Kidney glomerular epithelial cell (primary cell): ENCODE data around the gene TM4SF4.

Experiments
- DNase-seq: peaks from one replicate; lab custom pipeline; 2025; lab: John Stamatoyannopoulos, UW

Gene TM4SF4

DNA sequence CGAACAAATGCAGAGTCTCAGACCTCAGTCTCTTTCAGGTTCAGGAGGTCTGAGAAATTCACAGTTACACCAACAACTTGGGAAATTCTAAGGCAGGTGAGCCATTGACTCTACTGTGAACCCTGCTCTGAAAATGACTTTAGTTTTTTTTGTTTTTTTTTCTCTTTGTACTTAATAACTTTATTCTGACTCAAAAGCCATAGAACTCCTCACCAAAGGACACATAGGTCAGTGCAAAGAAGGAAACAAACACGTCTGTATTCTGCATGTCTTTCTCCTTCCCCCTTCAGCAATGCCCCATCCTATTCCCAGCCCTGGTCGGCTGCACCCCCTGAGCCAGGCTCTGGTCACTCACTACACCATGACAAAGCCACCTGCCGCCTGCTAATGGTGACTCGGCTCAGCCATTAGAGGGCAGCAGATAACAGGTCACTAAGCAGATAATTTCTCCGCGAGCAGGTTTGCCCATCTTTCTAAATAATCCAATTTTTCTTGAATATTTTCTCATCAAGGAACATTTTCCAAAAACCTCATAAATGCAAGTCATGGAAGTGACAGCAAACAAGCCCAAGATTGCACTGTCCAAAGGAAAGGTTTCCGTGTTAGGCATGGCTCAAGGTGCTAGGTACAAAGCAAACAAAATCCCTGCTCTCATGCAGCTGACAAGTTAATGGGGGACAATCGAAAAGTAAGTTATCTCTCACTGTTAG, 37.7 kb downstream of the TM4SF4 start:
- DNase-seq = peak; percentile 43

GRCh38 chr3:149514471-149514870, 40.0 kb downstream of the TM4SF4 start:
- no peak for DNase-seq

DNA sequence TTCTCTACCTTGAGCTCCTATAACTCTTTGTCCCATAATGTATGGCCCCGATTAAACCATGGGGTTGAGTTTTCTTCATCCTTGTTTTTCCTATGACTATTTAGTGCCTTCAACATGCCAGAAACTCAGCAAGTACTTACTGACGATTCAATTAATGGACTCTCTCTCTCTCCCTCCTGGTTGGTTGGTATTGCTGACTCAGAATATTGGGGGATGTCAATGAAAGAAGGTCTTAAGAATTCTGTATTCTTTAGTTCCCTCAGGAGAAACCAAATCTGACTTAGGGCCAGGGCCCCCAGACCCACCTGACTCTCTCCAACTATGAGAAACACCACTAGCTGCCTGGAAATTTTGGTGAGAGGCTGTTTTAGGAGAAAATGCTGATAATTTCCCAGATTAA, 40.8 kb downstream of the TM4SF4 start:
- DNase-seq = no peak

GRCh38 chr3:149516920-149517319, 42.4 kb downstream of the TM4SF4 start:
- DNase-seq = no peak

DNA sequence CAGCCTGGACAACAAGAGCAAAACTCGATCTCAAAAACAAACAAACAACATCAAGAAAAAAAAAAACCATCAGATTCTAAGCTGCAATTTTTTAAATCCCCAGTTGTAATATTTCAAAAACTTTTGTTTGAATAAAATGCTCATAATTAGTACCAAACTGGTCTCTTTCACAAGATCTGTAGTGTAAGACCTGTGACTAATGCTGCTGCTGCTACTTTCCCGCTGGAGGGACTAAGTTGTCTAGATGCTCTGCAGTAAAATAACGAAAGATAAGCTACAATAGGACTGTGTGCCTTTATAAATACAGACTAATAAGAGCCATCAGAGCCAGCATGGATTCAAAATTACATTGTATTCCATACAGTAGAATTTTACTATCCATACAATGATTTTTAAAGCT, 45.4 kb downstream of the TM4SF4 start:
- no peak for DNase-seq

DNA sequence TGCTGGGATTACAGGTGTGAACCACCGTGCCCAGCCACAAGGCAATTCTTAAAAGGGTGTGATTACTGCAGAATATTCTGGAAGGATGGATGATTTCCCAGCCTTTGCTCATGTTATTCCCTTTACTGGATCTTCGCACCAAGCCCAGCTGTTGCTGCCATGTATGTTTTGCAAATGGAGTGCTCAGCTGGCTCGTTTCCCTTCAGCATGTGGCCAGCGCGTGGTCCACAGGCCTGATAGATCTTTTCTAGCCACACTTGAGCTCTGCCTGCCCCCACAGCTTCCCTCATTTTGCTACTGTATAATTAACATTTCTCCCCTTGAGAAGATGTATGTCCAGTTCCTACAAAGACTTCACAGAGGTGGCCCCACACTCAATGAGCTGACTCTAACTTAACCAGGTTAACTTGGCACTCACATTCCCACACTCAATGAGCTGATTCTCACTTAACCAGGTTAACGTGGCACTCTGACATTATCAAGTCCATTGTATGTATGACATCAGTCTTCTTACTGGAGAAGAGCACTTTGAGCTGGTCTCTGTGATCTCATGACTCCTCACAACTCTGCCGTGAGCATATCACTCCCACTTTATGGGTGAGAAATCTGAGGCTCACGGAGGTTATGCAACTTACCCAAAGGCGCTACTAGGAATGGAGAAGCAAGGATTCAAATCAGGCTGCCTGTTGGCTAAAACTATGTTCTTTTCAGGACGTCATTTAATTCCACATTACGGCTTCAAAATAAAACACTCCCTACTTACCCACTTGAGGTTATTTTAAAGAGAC, 49.2 kb downstream of the TM4SF4 start:
- DNase-seq = no peak

DNA sequence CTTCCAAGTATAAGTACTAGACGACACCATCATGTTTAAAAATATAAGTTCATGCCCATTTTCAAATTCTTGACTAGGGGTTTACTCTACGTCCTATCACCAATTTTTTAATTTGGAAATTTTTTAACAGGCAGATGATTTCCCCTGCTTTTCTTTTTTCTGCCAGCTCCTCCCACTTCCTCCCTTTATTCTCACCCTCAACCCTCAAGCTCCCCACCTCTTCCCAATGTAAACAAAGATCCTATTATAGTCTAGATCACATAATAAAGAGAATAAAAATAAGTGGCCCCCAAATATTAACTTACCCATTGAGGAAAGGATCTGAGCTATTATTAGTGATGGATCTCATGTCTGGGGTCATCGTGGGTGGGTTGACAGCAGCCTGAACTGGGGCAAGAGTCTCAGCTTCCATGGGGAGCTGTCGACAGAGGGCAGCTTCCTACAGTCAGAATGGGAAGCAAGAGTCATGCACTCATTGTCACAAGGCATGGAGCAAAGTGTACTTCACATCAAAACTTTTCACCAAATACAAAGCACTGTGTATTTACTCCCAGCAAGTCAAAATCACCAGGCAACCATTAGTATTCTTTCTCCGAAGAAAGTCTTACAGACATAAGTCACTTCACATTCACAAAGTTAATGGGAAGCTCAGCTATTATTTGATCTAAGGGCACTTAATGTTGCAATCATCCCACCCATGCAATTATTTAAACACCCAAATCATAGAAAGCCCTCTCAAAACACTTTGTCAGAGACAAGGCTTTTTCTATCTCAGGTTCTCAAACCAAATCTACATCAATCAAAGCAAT, 53.2 kb downstream of the TM4SF4 start:
- DNase-seq = peak; percentile 11

DNA sequence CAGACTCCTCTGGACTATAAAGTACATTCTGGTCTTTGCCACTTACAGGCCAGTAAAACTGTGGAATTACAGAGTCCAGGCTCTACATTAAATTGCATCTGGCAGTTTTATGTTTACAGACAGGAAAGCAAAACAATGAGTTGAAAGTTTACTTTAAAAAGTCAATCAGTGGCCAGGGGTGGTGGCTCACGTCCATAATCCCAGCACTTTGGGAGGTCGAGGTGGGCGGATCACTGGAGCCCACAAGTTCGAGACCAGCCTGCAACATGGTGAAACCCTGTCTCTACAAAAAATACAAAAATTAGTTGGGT, 53.8 kb downstream of the TM4SF4 start:
- DNase-seq = no peak

- DNase-seq = no peak
Measured at GRCh38 chr3:149529099-149529498, 54.6 kb downstream of the TM4SF4 start.

GRCh38 chr3:149532489-149533180, 58.1 kb downstream of the TM4SF4 start:
- no peak for DNase-seq

DNA sequence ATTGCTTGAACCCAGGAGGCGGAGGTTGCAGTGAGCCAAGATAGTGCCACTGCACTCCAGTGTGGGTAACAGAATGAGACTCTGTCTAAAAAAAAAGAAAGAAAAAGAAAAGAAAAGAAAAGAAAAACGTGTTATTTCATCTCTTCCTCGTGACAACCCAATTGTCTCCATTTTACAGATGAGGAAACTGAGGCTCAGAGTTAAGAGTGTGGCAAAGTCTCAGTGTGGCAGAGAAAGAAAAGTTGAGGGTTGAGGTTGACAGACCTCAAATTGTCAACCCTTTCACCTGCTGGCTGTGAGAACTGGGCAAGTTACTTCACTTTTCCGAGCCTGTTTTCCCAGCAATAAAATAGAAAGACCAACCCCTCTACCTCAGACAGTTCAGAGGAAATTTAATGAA, 59.6 kb downstream of the TM4SF4 start:
- no peak for DNase-seq

GRCh38 chr3:149534671-149535332, 60.3 kb downstream of the TM4SF4 start:
- DNase-seq = no peak

DNA sequence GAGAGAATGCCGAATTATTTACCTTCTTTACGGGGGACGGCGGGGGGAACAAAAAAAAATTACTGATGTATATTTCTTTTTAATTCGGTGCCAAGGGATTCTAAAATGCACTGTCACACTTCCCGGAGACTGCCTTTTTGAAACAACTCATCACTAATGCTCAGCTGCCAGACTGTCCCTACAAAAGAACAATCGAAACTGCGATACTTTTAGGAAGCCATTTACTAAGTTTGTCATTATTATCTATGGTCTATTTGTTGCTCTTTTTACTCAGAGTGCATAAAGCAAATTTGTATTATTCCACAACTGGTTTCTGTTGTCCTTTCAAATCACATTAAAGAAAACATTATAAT, 60.8 kb downstream of the TM4SF4 start:
- DNase-seq = no peak

DNA sequence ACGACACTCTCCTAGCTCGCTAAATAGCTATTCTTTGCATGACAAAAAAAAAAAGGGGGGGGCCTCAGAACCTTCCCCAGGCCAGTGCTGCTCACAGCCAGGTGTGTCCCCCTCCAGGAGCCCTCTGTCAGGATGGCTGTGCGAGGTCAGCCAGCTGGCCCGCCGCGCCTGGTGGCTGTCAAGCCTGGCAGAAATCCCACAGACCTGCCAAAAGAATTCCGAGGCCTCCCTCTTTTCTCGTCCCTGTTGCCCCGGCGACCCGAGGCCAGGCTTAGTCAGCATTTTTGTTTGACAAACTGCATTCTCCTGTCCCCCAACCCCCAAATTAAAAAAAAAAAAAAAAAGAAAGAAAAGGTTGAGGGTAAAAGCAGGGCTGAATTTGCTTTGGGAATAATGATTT, 61.9 kb downstream of the TM4SF4 start:
- DNase-seq = peak; percentile 35

GRCh38 chr3:149538371-149538770, 63.9 kb downstream of the TM4SF4 start:
- no peak for DNase-seq

DNA sequence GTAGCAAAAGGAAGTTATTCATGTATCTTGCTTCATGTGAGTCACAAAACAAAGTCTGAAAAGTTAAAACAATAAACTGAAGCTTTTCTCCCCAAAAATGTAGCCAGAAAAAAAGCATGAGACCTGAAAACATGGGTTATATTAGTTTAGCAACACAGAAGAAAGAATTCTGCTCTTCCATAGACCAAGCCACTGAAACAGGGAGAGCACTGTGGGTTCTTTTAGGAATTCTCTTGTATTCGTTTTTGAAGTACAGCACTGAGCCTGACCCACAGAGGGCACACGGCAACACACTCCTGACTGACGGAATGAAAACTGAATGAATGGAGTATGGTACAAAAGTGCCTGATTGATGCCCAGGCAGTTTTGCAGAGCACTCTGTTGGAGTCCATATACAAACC, 66.6 kb downstream of the TM4SF4 start:
- DNase-seq = peak; percentile 62

GRCh38 chr3:149542375-149543312, 68.1 kb downstream of the TM4SF4 start:
- DNase-seq = peak; percentile 98

DNA sequence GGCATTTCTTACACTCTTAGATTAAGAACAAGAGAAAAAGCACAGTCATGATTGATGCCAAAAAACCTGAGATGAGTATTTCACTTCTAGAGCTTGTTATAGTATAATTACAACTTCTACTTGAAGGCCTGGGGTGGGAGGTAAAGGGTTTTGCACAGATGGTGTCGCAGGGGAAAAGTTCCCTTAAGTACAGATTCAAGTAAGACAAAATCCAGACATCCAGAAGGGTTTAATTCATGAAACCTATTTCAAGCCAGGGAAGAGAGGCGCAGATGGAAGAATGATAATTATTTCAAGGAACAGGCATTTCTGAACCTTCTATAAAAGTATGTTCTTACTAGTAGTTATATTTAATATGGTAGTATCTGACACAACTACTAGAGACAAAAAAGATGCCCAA, 70.6 kb downstream of the TM4SF4 start:
- no peak for DNase-seq

DNA sequence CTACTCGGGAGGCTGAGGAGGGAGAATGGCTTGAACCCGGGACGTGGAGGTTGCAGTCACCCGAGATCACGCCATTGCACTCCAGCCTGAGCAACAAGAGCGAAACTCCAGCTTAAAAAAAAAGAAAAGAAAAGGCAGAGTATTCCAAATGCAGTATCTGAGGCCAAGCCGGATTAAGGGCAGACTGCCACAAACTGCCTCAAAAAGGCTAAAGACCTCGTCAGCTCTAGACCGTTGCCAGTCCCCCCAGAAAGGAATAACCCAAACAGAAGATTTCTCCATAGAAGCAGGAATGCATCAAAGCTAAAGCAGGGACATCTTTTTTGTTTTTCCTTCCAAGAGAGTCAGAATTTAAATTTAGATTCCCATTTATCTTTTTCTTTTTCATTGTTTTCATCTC, 72.9 kb downstream of the TM4SF4 start:
- no peak for DNase-seq

DNA sequence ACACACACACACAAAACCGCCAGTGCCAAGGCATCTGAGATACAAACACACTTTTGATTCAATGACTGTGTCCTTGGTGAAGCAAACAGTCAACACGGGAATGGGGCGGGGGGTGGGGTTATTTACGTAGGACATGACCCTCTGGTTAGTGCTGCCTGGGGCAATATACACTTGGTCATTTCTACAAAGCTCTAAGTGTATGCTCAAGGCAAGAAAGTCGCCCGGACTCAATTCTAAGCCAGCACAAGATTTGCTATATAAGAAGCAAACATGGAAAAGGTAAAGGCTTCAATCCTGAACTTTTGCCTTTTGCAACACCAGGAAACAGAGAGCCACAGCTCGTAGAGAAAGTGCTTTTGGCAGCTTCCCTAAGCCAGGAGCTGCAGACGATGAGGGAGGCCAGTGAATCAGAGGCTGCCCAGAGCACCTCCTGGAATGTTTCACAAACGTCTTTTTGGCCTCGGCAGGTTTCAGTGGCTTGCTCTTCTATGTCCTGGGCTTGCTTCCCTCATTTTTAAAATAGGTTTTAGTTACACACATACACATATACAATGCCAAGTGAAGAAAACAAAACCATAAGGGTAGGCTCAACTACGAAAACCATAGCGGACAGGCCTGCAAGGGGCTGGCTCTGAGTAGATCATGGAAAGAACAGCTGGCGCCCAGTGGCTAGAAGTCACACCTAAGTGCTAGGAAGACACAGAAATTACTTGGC, 73.6 kb downstream of the TM4SF4 start:
- peak; percentile 77 for DNase-seq
